HepG2 (cell line): ENCODE measurements around the gene IRAK2. TPM values are rescaled to one million over a fixed set of nuclear protein-coding genes. Genes with fewer than 3 reads are reported as not detected.

Experiments
- HOXA3 ChIP-seq: sonication (generic); formaldehyde crosslinking; IDR thresholded peaks from 2 replicates; pipeline ENCODE4 v1.5.0; 2020; ENCODE audit warnings: missing genetic modification reagents
- NBN ChIP-seq: fragments of 450-650 bp; conservative IDR thresholded peaks from 2 replicates; pipeline ENCODE4 v1.6.1; 2017
- NR2F6 ChIP-seq, 2 experiments: IDR thresholded peaks; 2 replicates each; pipeline ENCODE4 v1.6.1; 2016; ENCODE audit warnings: antibody characterized with exemption in 1 of 2, mild to moderate bottlenecking in 1 of 2
- PAXIP1 ChIP-seq: sonication (generic); formaldehyde crosslinking; conservative IDR thresholded peaks from 2 replicates; pipeline ENCODE4 v1.4.0; 2020; ENCODE audit warnings: mild to moderate bottlenecking, missing genetic modification reagents, moderate library complexity
- PLSCR1 ChIP-seq: sonication (generic); formaldehyde crosslinking; IDR thresholded peaks from 2 replicates; pipeline ENCODE4 v1.5.0; 2020; ENCODE audit warnings: missing genetic modification reagents, mild to moderate bottlenecking, borderline replicate concordance
- PRMT3 ChIP-seq: sonication (generic); formaldehyde crosslinking; IDR thresholded peaks from 2 replicates; pipeline ENCODE4 v1.8.1; 2022; ENCODE audit warnings: low read depth, mild to moderate bottlenecking, moderate library complexity, missing genetic modification reagents, borderline replicate concordance
- SSRP1 ChIP-seq: IDR thresholded peaks from 2 replicates; pipeline ENCODE4 v1.6.1; 2016; ENCODE audit warnings: control low read depth
- TCF7 ChIP-seq: sonication (generic); IDR thresholded peaks from 2 replicates; pipeline ENCODE4 v1.6.1; 2016; ENCODE audit warnings: antibody characterized with exemption, low read depth
- YEATS2 ChIP-seq: sonication (generic); formaldehyde crosslinking; IDR thresholded peaks from 2 replicates; pipeline ENCODE4 v1.4.0; 2020; ENCODE audit warnings: missing genetic modification reagents, borderline replicate concordance
- YY1 ChIP-seq: IDR thresholded peaks from 2 replicates; pipeline ENCODE4 v1.6.1; 2011; ENCODE audit warnings: low read length, low read depth, moderate library complexity, mild to moderate bottlenecking; ENCODE audit not compliant: insufficient read depth, insufficient replicate concordance
- ZC3H4 ChIP-seq: sonication (generic); formaldehyde crosslinking; IDR thresholded peaks from 2 replicates; pipeline ENCODE4 v1.4.0; 2020; ENCODE audit warnings: missing genetic modification reagents, borderline replicate concordance
- ZNF563 ChIP-seq: sonication (generic); formaldehyde crosslinking; IDR thresholded peaks from 2 replicates; pipeline ENCODE4 v1.8.0; 2022; ENCODE audit warnings: mild to moderate bottlenecking, moderate library complexity, missing genetic modification reagents
- ZNF572 ChIP-seq: sonication (generic); formaldehyde crosslinking; IDR thresholded peaks from 2 replicates; pipeline ENCODE4 v1.5.1; 2020; ENCODE audit warnings: mild to moderate bottlenecking, missing genetic modification reagents
- polyA plus RNA-seq, 8 experiments: library from polyadenylated mRNA; depleted of rRNA in 3 of 8; stranded (reverse) in 7 of 8; unstranded in 1 of 8; fragments of >200 nt; fragmentation: Illumina TruSeq in 4 of 8; extraction: Trizol in 4 of 8; gene quantifications; 2 replicates each; pipeline versions ENCODE4 v1.2.1 to v1.2.3, GENCODE V29; 2011 to 2016; ENCODE audit warnings: low read depth in 4 of 8, missing spikeins in 1 of 8, mixed read lengths in 1 of 8; ENCODE audit not compliant: insufficient read depth in 1 of 8
- total RNA-seq, 5 experiments: library from RNA; depleted of rRNA; stranded (reverse); fragments of >200 nt; fragmentation: Illumina TruSeq; extraction: Trizol; gene quantifications; 2 replicates each; pipeline ENCODE4 v1.2.3, GENCODE V29; 2016; ENCODE audit warnings: low read depth in 1 of 5
- TF ChIP-seq, protein P1 (sequence below): sonication (generic); formaldehyde crosslinking; IDR thresholded peaks from 2 replicates; pipeline ENCODE4 v1.8.1; 2023; ENCODE audit warnings: mild to moderate bottlenecking, moderate library complexity, missing genetic modification reagents
- TF ChIP-seq, protein P2 (sequence below): sonication (generic); IDR thresholded peaks from 2 replicates; pipeline ENCODE4 v1.6.1; 2016; ENCODE audit warnings: low read depth, borderline replicate concordance
- TF ChIP-seq, protein P3 (sequence below): sonication (generic); formaldehyde crosslinking; IDR thresholded peaks from 2 replicates; pipeline ENCODE4 v1.5.1; 2020; ENCODE audit warnings: mild to moderate bottlenecking, moderate library complexity, missing genetic modification reagents

IRAK2 gene
- total and polyA plus RNA-seq, 2 of the 13 experiments (the other 11 are each of a cell fraction or from before 2014, with no cell fraction given), result 13.1 to 23.3 TPM

GRCh38 chr3:10292505-10293419 is 128.0 kb downstream of the IRAK2 start, which contains the start of gene GHRL (continued):
- TF ChIP-seq PAXIP1 (CRISPR knock-in tag) (peak; percentile 92), SSRP1 (CRISPR knock-in tag) (0 out of 2 replicates have a peak, but pooled peaks have one; percentile 32), NR2F6 (IDR thresholded peaks at IDR 0.05) (no peak), NR2F6 (CRISPR knock-in tag; IDR thresholded peaks at IDR 0.05) (peak; percentile 40; the same call in 1 of the 2 replicates), HOXA3 (CRISPR knock-in tag) (peak; percentile 45), PLSCR1 (CRISPR knock-in tag) (no peak), PRMT3 (CRISPR knock-in tag) (no peak), ZNF572 (CRISPR knock-in tag) (no peak), YEATS2 (CRISPR knock-in tag) (peak; percentile 28; the same call in 1 of the 2 replicates), YY1 (no peak), ZNF563 (CRISPR knock-in tag) (no peak), ZC3H4 (CRISPR knock-in tag) (no peak), TCF7 (no peak), NBN (no peak)
- TF ChIP-seq, protein P1, sequence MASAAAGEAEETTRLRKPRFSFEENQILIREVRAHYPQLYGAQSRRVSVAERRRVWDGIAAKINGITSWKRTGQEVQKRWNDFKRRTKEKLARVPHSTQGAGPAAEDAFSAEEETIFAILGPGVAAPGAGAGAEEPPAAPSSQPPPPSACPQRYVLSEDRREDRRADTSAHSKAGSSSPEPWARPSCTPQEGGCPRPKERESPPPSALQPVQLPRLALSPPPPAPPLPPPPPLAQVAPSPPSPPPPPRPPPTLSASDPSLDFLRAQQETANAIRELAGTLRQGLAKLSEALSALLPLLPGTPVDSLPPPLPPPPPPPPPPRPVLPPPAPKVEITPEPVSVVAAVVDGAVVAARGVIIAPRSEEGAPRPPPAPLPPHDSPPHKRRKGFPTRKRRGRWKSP (CRISPR knock-in tag), result no peak
- TF ChIP-seq, protein P2, sequence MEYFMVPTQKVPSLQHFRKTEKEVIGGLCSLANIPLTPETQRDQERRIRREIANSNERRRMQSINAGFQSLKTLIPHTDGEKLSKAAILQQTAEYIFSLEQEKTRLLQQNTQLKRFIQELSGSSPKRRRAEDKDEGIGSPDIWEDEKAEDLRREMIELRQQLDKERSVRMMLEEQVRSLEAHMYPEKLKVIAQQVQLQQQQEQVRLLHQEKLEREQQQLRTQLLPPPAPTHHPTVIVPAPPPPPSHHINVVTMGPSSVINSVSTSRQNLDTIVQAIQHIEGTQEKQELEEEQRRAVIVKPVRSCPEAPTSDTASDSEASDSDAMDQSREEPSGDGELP, result peak; percentile 83; the same call in 1 of the 2 replicates
- TF ChIP-seq, protein P3, sequence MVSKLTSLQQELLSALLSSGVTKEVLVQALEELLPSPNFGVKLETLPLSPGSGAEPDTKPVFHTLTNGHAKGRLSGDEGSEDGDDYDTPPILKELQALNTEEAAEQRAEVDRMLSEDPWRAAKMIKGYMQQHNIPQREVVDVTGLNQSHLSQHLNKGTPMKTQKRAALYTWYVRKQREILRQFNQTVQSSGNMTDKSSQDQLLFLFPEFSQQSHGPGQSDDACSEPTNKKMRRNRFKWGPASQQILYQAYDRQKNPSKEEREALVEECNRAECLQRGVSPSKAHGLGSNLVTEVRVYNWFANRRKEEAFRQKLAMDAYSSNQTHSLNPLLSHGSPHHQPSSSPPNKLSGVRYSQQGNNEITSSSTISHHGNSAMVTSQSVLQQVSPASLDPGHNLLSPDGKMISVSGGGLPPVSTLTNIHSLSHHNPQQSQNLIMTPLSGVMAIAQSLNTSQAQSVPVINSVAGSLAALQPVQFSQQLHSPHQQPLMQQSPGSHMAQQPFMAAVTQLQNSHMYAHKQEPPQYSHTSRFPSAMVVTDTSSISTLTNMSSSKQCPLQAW (CRISPR knock-in tag), result peak; percentile 45; the same call in 1 of the 2 replicates
